HUES6 (cell line): ENCODE results near the gene TMEM191C.
"Not testable (repeated sequence)": the region's sequence is repeated elsewhere in the genome, so short reads cannot be mapped to it uniquely, and the experiment has no call there.

Source experiments
- H3K27ac ChIP-seq: 2 replicates; pipeline ENCODE4 v1.7.0; 2013; ENCODE audit warnings: low read depth, mild to moderate bottlenecking, low read length, inconsistent platforms
- H3K27me3 ChIP-seq: 2 replicates; pipeline ENCODE4 v1.6.1; 2013; ENCODE audit warnings: low read length; ENCODE audit not compliant: control insufficient read depth, insufficient read depth
- H3K36me3 ChIP-seq: 2 replicates; pipeline ENCODE4 v1.6.1; 2013; ENCODE audit warnings: low read length; ENCODE audit not compliant: control insufficient read depth, insufficient read depth
- H3K4me1 ChIP-seq: 2 replicates; pipeline ENCODE4 v1.6.1; 2013; ENCODE audit warnings: low read length; ENCODE audit not compliant: control insufficient read depth, insufficient read depth
- H3K4me3 ChIP-seq: 2 replicates; pipeline ENCODE4 v1.5.1; 2013; ENCODE audit warnings: low read depth, low read length
- H3K9ac ChIP-seq: one replicate; pipeline ENCODE4 v1.6.1; 2013; ENCODE audit warnings: mild to moderate bottlenecking, low read length
- H3K9me3 ChIP-seq: 2 replicates; pipeline ENCODE4 v1.6.1; 2013; ENCODE audit warnings: low read depth, low read length; ENCODE audit not compliant: control insufficient read depth, insufficient read depth

Gene TMEM191C

GRCh38 chr22:21467337-21468193 is at the start of gene TMEM191C:
TSS of gene TMEM191C (plus strand) at chr22:21467387. CDS start at chr22:21467460, 73 bp downstream.
- not testable (repeated sequence) for H3K27ac ChIP-seq, H3K9me3 ChIP-seq, H3K4me1 ChIP-seq, H3K9ac ChIP-seq, H3K27me3 ChIP-seq, H3K36me3 ChIP-seq
- H3K4me3 ChIP-seq, result peak within 1 kb of the TSS; percentile 47

GRCh38 chr22:21417853-21418252 is 49.3 kb upstream of the TMEM191C start:
- Histone ChIP-seq H3K4me3 (peak overlapping the region; percentile 54), H3K9ac (peak overlapping the region; percentile 31)
- H3K27ac ChIP-seq, H3K9me3 ChIP-seq, H3K36me3 ChIP-seq, H3K4me1 ChIP-seq, H3K27me3 ChIP-seq: not testable (repeated sequence)

- not testable (repeated sequence) for H3K4me3 ChIP-seq, H3K36me3 ChIP-seq, H3K27ac ChIP-seq, H3K27me3 ChIP-seq, H3K9ac ChIP-seq, H3K4me1 ChIP-seq, H3K9me3 ChIP-seq
Measured at GRCh38 chr22:21418974-21419638, 48.1 kb upstream of the TMEM191C start.

GRCh38 chr22:21420180-21420763 is 46.9 kb upstream of the TMEM191C start:
- H3K27ac ChIP-seq, H3K4me1 ChIP-seq, H3K9ac ChIP-seq, H3K9me3 ChIP-seq, H3K27me3 ChIP-seq, H3K36me3 ChIP-seq: not testable (repeated sequence)
- H3K4me3 ChIP-seq, result peak overlapping the region; percentile 53

GRCh38 chr22:21424084-21424709 is 43.0 kb upstream of the TMEM191C start:
- H3K27me3 ChIP-seq, H3K9ac ChIP-seq: not testable (repeated sequence)

DNA sequence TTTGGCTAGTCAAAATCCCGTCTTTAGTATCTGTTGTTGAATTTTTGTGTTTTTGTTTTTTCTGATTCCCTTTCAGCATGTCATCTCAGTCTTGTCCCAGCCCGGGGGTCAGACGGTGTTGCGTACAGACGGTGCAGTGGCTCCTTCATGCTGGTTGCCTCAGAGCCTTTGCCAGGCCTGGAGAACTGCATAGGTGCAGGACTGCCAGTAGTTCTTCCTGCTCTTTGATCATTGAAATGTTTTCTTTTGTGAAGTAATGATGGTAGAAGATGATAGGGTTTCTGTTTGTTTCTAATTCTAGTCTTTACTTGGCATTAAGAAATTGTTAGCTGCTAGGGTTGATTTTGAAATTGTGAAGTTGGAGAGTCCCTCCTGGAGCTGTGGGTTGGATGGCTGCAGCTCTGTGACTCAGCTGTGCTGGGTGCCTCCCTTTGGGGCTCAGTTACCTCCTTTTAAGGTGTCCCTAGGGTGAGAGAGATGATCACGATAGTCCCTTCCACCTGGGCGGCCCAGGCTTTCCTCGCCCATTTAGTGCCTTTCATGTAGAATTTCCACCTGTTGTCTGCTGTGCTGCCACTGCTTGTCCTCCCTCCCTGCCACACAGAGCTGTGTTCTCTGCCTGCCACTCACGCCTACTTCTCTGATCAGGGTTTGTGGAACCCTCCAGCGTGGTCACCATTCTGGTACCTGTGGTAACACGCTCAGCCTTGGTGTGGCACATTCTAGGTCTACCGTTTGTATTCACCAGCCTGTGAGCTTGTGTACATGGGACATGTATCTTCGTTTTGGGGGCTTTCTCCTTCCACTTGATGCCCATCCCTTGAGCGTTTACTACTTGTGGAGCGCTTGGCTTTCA is 32.6 kb upstream of the TMEM191C start:
- not testable (repeated sequence) for H3K27ac ChIP-seq, H3K9me3 ChIP-seq, H3K36me3 ChIP-seq, H3K27me3 ChIP-seq, H3K9ac ChIP-seq, H3K4me3 ChIP-seq, H3K4me1 ChIP-seq

More at GRCh38 chr22:21424084-21424709, 43.0 kb upstream of the TMEM191C start:
- H3K27ac ChIP-seq, H3K4me3 ChIP-seq, H3K36me3 ChIP-seq, H3K4me1 ChIP-seq, H3K9me3 ChIP-seq: not testable (repeated sequence)

DNA sequence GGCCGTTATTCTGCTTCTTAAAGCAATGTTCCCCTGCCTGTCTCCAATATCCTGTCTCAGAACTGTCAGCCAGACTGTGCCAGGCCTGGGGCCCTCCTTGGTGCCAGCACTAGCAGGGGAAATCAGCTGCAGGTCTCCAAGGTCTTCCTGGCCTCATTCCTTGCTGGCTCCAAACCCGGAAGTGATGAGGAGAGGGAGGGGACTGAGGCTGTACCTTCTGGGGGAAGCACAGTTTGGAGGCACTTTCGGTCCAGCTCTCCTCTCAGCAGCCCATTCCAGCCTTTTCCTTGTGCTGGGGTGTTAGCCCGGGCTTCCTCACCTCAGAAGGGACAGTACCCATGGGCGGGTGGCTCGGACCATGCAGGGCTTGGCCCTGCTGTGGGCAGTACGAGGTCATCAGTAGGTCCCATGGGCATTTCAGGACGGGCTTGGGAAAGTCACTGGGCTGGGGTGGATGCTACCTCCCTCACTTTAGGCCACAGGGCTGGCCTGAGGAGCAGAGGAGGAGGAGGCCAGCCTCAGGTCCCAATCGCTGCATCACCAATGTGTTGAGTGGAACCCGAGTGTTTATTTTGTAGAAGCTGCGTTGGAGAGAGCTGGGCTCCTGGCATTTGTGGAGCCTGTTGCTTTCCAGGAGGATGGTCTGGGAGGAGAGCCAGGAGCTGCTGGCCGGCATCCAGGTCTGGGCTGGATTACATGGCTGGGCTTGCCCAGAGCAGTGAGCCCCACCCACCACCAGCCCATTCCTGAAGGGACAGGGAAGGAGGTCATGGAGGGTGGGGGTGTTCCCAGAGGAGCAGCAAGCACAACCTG is 31.0 kb upstream of the TMEM191C start:
- H3K36me3 ChIP-seq, H3K4me1 ChIP-seq, H3K9me3 ChIP-seq, H3K9ac ChIP-seq, H3K4me3 ChIP-seq, H3K27me3 ChIP-seq, H3K27ac ChIP-seq: not testable (repeated sequence)

- not testable (repeated sequence) for H3K27ac ChIP-seq, H3K4me1 ChIP-seq, H3K27me3 ChIP-seq, H3K4me3 ChIP-seq, H3K36me3 ChIP-seq, H3K9me3 ChIP-seq, H3K9ac ChIP-seq
Measured at GRCh38 chr22:21438013-21438412, 29.2 kb upstream of the TMEM191C start.

DNA sequence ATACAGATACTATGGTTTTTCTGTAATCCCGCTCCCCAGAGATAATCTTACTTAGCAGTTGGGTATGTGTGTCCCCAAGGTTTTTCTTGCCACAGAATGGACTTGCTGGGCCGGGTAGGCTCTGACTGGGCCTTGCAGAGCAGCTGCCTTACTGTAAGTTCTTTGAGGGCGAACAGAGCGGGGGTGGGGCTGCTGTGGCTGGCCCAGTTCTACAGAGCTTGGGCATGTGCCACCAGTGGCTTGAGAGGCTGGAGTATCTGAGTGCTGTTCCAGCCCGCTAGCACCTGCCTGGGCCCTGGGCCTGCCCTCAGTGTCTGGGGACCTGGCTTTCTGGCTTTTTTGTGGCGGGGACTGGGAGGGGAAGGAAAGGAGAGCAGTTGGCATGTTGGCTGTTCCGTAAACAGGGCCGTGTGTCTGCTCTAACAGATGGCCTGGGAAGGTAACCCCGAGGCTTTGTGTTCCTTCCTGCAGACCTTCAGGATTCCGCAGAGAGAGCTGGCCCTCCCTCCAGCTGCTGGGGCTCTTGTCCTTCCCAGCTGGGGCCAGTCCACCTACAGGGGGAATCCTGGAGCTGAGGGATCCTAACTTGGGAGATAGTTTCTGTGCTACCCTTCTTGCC is 27.1 kb upstream of the TMEM191C start:
- H3K27me3 ChIP-seq, H3K9me3 ChIP-seq, H3K27ac ChIP-seq, H3K36me3 ChIP-seq, H3K4me3 ChIP-seq, H3K9ac ChIP-seq: not testable (repeated sequence)
- peaks cover 12% of the 10 kb centered on the region for H3K4me1 ChIP-seq

DNA sequence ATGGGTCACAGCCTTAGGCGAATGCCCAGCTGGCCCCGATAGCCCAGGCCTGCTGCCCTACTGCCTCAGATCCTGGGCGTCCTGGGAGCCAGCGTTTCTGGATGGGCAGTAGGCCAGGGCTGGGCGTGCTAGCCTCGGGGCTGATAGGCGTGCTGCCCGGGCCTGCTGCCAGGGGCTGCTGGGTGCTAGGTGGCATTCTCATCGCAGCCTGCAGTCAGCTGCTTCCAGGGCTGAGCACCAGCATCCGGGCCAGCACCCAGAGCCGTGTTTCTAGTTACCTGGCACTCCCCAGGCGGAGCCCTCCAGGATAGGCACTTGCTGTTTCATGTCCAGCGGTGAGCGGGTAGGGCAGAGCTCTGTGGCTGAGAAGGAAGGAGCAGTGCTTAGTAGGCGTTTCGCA is 26.5 kb upstream of the TMEM191C start:
- not testable (repeated sequence) for H3K27ac ChIP-seq, H3K9ac ChIP-seq, H3K4me3 ChIP-seq, H3K9me3 ChIP-seq, H3K27me3 ChIP-seq
- Histone ChIP-seq H3K4me1 (peaks cover 12% of the 10 kb centered on the region), H3K36me3 (peaks cover 10% of the 10 kb centered on the region)
